GM23338 (cell line): Measurements from ENCODE around the gene TMEM179. TPM values are rescaled to one million over a fixed set of nuclear protein-coding genes. Genes with fewer than 3 reads are reported as not detected.

Experiments
- ATAC-seq: fragments of 200-7000 bp; cut with Tn5 transposase; 3 replicates; pipeline ENCODE4 v1.9.1; 2020
- DNase-seq: peaks from one replicate; pipeline ENCODE4 v3.0.0-alpha.2; 2015; ENCODE audit warnings: low spot score
- H2AFZ ChIP-seq: fragments of 200-600 bp; sonication (generic); 2 replicates; pipeline ENCODE4 v1.8.0; 2016; ENCODE audit warnings: antibody characterized with exemption, mild to moderate bottlenecking, moderate library complexity
- H3F3A ChIP-seq: fragments of 200-600 bp; sonication (generic); replicated peaks from 2 replicates; pipeline ENCODE4 v1.8.0; 2017; ENCODE audit warnings: antibody characterized with exemption, mixed run types, low read depth
- H3K27ac ChIP-seq: fragments of 200-600 bp; sonication (generic); 2 replicates; pipeline ENCODE4 v1.6.1; 2016; ENCODE audit warnings: low read depth
- H3K27me3 ChIP-seq: fragments of 200-600 bp; sonication (generic); 2 replicates; pipeline ENCODE4 v1.8.0; 2016; ENCODE audit warnings: mild to moderate bottlenecking, mixed run types, moderate library complexity; ENCODE audit not compliant: insufficient read depth
- H3K36me3 ChIP-seq: fragments of 200-600 bp; sonication (generic); 2 replicates; pipeline ENCODE4 v1.8.0; 2016; ENCODE audit warnings: mild to moderate bottlenecking; ENCODE audit not compliant: insufficient read depth
- H3K4me1 ChIP-seq: fragments of 200-600 bp; sonication (generic); 2 replicates; pipeline ENCODE4 v1.8.0; 2016; ENCODE audit warnings: mild to moderate bottlenecking, moderate library complexity; ENCODE audit not compliant: insufficient read depth
- H3K4me2 ChIP-seq: fragments of 200-600 bp; sonication (generic); 2 replicates; pipeline ENCODE4 v1.7.1; 2017; ENCODE audit warnings: mixed run types
- H3K4me3 ChIP-seq: fragments of 200-600 bp; sonication (generic); 2 replicates; pipeline ENCODE4 v1.6.1; 2016; ENCODE audit warnings: mixed run types
- H3K79me2 ChIP-seq: fragments of 200-600 bp; sonication (generic); replicated peaks from 2 replicates; pipeline ENCODE4 v1.8.0; 2017; ENCODE audit warnings: mild to moderate bottlenecking; ENCODE audit not compliant: insufficient read depth
- H3K9me2 ChIP-seq: fragments of 200-600 bp; sonication (generic); 2 replicates; pipeline ENCODE4 v1.8.0; 2017; ENCODE audit not compliant: insufficient read depth
- H4K20me1 ChIP-seq: fragments of 200-600 bp; sonication (generic); replicated peaks from 2 replicates; pipeline ENCODE4 v1.8.0; 2017; ENCODE audit warnings: mild to moderate bottlenecking; ENCODE audit not compliant: insufficient read depth
- H3K27ac Mint-ChIP-seq: 2 replicates; pipeline ENCODE4 v1.8.0; 2020; ENCODE audit warnings: inconsistent platforms, mild to moderate bottlenecking, moderate library complexity, mixed read lengths
- H3K27me3 Mint-ChIP-seq: 3 replicates; pipeline ENCODE4 v1.8.0; 2022; ENCODE audit warnings: low read depth, mild to moderate bottlenecking, moderate library complexity, mixed read lengths, inconsistent platforms; ENCODE audit not compliant: insufficient read depth, poor library complexity
- H3K36me3 Mint-ChIP-seq: 3 replicates; pipeline ENCODE4 v1.8.0; 2021; ENCODE audit warnings: low read depth, mild to moderate bottlenecking, inconsistent platforms, moderate library complexity, mixed read lengths
- H3K4me1 Mint-ChIP-seq: 3 replicates; pipeline ENCODE4 v1.8.0; 2020; ENCODE audit warnings: mild to moderate bottlenecking, inconsistent platforms, mixed read lengths
- H3K4me3 Mint-ChIP-seq: 3 replicates; pipeline ENCODE4 v1.8.0; 2021; ENCODE audit warnings: moderate library complexity, mild to moderate bottlenecking, inconsistent platforms, mixed read lengths
- H3K9me3 Mint-ChIP-seq: 3 replicates; pipeline ENCODE4 v1.8.0; 2020; ENCODE audit warnings: moderate library complexity, mild to moderate bottlenecking, inconsistent platforms, mixed read lengths
- ETS1 ChIP-seq: IDR thresholded peaks from 2 replicates; pipeline ENCODE4 v1.6.1; 2016; ENCODE audit warnings: antibody characterized with exemption
- EZH2 ChIP-seq: fragments of 200-600 bp; sonication (generic); IDR thresholded peaks from one replicate; pipeline ENCODE4 v1.8.0; 2017; ENCODE audit warnings: antibody characterized with exemption, mild to moderate bottlenecking, low read depth; ENCODE audit not compliant: unreplicated experiment
- JUNB ChIP-seq: IDR thresholded peaks from one replicate; pipeline ENCODE4 v1.6.1; 2016; ENCODE audit warnings: antibody characterized with exemption; ENCODE audit not compliant: unreplicated experiment
- NANOG ChIP-seq: IDR thresholded peaks from 2 replicates; pipeline ENCODE4 v1.6.1; 2016; ENCODE audit warnings: antibody characterized with exemption, borderline replicate concordance
- POLR2AphosphoS5 ChIP-seq: IDR thresholded peaks from 2 replicates; pipeline ENCODE4 v1.6.1; 2016; ENCODE audit warnings: antibody characterized with exemption, low read depth
- REST ChIP-seq: IDR thresholded peaks from one replicate; pipeline ENCODE4 v1.6.1; 2018; ENCODE audit warnings: antibody characterized with exemption; ENCODE audit not compliant: unreplicated experiment
- STAT1 ChIP-seq: IDR thresholded peaks from one replicate; pipeline ENCODE4 v1.6.1; 2016; ENCODE audit warnings: antibody characterized with exemption; ENCODE audit not compliant: unreplicated experiment
- ZNF114 ChIP-seq: fragments of 250-450 bp; sonication (Bioruptor Pico); IDR thresholded peaks from 2 replicates; pipeline ENCODE4 v1.5.0; 2020; ENCODE audit warnings: mild to moderate bottlenecking, moderate library complexity
- ZNF331 ChIP-seq: fragments of 250-450 bp; sonication (Bioruptor Pico); IDR thresholded peaks from 2 replicates; pipeline ENCODE4 v1.5.0; 2020; ENCODE audit warnings: low read depth, mild to moderate bottlenecking, moderate library complexity
- ZNF462 ChIP-seq: fragments of 250-450 bp; sonication (Bioruptor Pico); IDR thresholded peaks from 2 replicates; pipeline ENCODE4 v1.5.0; 2020; ENCODE audit warnings: mild to moderate bottlenecking, moderate library complexity
- polyA plus RNA-seq: library from polyadenylated mRNA; unstranded; fragments of >200 nt; fragmentation: Nextera tagmentation; extraction: Ambion mirVana; gene quantifications from 2 replicates; pipeline ENCODE4 v1.2.1, GENCODE V29; 2016
- total RNA-seq: library from RNA; depleted of rRNA; stranded (reverse); fragments of >200 nt; shearing (Covaris generic); gene quantifications from 2 replicates; pipeline ENCODE4 v1.2.3, GENCODE V29; 2014

The TMEM179 gene
- total and polyA plus RNA-seq, 2 experiments from 2014 or later: 1.0 to 4.8 TPM

GRCh38 chr14:104553166-104554087 is 51.1 kb downstream of the TMEM179 start (continued):
- TF ChIP-seq EZH2 (no peak), STAT1 (no peak), ETS1 (no peak), JUNB (no peak), NANOG (no peak), POLR2AphosphoS5 (no peak)

GRCh38 chr14:104552738-104553125 is 51.8 kb downstream of the TMEM179 start:
- Histone ChIP-seq H4K20me1 (no peaks in the 10 kb centered on the region), H3F3A (no peaks in the 10 kb centered on the region), H3K4me2 (no peak overlapping the region), H3K27ac (no peak overlapping the region), H2AFZ (no peak overlapping the region), H3K4me3 (no peak overlapping the region), H3K9me2 (no peaks in the 10 kb centered on the region), H3K4me1 (no peaks in the 10 kb centered on the region), H3K79me2 (no peaks in the 10 kb centered on the region), H3K27me3 (no peaks in the 10 kb centered on the region), H3K36me3 (no peaks in the 10 kb centered on the region)
- ATAC-seq (no peak), DNase-seq (no peak)
- peaks cover 6% of the 10 kb centered on the region for H3K27me3 Mint-ChIP-seq
- no peaks in the 10 kb centered on the region for H3K36me3 Mint-ChIP-seq
- peaks cover 8% of the 10 kb centered on the region for H3K4me1 Mint-ChIP-seq
- no peaks in the 10 kb centered on the region for H3K9me3 Mint-ChIP-seq
- no peak overlapping the region for H3K4me3 Mint-ChIP-seq
- H3K27ac Mint-ChIP-seq: no peak overlapping the region
- TF ChIP-seq EZH2: no peak
- no peak for TF ChIP-seq ETS1
- TF ChIP-seq POLR2AphosphoS5: no peak
- no peak for TF ChIP-seq ZNF114
- TF ChIP-seq JUNB: no peak
- TF ChIP-seq STAT1: no peak
- TF ChIP-seq ZNF331 (CRISPR knock-in tag): no peak
- TF ChIP-seq REST: no peak
- no peak for TF ChIP-seq ZNF462
- TF ChIP-seq NANOG: no peak
